GM21786 (cell line): ENCODE results near the gene NOVA2.

Source experiments
- ATAC-seq: cut with Tn5 transposase; IDR thresholded peaks from one replicate; pipeline ENCODE4 v1.9.1; 2021; ENCODE audit not compliant: unreplicated experiment

The NOVA2 gene

GRCh38 chr19:46002678-46003275, 29.1 kb upstream of the NOVA2 start:
- no peak for ATAC-seq

DNA sequence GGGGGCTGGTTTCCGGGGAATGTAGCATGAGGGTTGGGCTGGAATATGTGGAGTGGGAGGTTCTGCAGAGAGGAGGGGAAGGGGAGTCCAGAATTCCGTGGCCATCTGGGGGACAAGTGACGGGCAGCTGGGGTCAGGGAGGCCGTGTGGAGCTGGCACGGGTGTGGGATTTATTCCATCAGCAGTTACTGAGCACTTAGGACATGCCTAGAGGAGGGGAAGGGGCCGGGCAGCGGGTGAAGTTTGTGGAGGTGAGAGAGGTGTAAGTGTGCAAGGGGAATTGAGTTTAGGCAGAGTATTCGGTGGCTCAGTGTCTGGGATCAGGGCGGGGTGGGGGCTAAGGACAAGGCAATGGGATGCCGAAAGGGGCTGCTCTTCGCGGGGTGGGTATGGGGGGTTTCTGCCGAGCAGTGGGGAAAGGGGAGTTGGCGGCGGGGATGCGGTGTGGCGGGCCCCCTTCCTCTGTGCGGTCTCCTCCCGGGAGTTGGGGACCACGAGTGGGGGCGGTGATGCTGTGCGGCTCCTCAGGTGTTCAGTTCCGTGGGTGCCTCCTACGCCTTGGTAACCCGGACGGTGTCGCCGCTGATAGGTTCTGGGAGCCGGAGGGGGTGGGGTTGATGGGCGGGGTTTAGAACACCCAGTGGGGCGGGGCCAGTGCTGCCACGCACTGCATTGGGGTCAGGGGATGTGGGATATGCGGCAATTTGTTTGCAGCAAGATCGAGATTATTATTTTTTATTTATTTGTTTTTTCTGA, 27.0 kb upstream of the NOVA2 start:
- no peak for ATAC-seq

DNA sequence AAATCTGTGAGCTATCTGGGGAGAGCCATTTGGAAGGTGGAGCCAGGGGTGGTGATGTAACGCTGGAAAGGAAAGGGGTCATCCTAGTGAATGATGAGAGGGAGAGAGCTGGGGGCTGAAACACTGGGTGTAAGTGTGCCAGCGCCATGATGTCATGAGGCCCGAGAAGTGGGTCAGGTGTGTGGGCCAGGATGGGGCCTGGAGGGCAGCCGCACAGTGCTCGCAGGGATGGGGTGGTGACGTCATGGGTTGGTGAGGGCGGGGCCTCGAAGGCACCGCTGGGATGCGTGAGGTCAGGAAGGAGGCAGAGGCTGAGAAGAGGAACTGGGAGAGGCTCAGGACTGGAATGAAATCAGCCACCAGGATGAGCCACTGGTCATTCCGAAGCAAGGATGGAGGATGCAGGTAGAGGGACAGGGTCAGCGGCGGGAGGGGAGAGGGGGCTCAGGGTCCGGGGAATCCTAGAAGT, 26.0 kb upstream of the NOVA2 start:
- ATAC-seq, result no peak

DNA sequence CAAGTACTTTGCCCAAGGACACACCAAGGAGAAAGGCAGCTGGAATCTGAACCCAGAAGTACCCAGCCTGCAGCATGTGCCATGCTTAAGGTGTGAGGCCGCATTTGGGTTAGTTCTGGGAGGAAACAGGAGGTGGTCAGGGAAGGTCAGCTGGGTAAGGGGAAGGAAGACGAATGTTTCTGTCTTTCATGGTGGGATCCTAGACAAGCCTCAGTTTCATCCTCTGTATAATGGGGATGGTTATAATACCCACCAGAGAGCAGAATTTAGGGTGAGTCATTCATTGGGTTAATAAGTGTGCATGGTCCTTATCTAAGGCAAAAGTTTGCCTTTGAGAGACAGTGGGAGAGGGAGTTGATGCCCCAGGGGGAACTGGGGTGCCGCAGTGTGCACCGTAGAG, 25.2 kb upstream of the NOVA2 start:
- ATAC-seq, result no peak

DNA sequence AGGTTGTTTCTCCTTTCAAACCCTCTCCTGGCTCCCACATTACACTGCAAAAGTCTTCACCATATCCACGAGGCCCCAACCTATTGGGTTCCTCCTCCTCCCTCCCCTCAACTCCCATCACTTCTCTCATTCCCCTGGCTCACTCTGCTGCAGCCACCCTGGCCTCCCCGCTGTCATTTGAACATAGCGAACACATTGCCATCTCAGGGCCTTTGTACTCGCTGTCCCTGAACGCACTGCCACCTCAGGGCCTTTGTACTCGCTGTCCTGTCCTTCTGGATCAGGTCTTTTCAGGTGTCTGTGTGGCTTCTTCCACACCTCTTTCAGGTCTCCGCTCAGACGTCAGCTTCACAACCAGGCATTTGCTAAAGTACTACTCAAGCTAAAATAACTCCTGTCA, 23.3 kb upstream of the NOVA2 start:
- ATAC-seq, result no peak

GRCh38 chr19:45995715-45996385, 22.2 kb upstream of the NOVA2 start:
- ATAC-seq, result no peak

GRCh38 chr19:45994998-45995714, 21.5 kb upstream of the NOVA2 start, which contains the start of gene CCDC61:
CCDC61 (plus strand) TSS chr19:45995467; CDS start chr19:46003019, 7,552 bp downstream.
- peak; percentile 96 for ATAC-seq

GRCh38 chr19:45994456-45994997, 20.9 kb upstream of the NOVA2 start:
- ATAC-seq, result no peak

GRCh38 chr19:45990113-45990728, 16.6 kb upstream of the NOVA2 start:
- no peak for ATAC-seq

GRCh38 chr19:45985321-45985720, 11.7 kb upstream of the NOVA2 start:
- no peak for ATAC-seq

- no peak for ATAC-seq
These were observed 7.7 kb upstream of the NOVA2 start for GRCh38 chr19:45981350-45981749.

GRCh38 chr19:45978156-45978555, 4.5 kb upstream of the NOVA2 start:
- no peak for ATAC-seq

DNA sequence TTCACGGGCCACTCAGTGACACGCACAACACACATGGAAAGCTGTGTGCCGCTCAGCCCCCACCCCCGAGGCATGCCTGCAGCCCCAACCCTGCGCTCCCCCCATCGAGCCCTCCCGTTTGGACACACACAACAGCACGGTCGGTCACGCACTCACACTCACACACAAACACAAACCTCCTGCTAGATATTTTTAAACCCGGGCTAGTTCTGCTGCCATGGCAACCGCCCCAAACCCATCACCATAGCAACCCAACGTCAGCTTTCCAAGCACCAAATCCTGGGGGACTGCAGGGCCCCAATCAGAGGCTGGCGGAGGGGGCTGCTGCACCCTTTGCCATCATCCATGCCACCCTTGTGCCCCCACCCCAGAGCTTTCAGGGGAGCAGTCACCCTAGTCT, 2.5 kb upstream of the NOVA2 start:
- ATAC-seq, result no peak

DNA sequence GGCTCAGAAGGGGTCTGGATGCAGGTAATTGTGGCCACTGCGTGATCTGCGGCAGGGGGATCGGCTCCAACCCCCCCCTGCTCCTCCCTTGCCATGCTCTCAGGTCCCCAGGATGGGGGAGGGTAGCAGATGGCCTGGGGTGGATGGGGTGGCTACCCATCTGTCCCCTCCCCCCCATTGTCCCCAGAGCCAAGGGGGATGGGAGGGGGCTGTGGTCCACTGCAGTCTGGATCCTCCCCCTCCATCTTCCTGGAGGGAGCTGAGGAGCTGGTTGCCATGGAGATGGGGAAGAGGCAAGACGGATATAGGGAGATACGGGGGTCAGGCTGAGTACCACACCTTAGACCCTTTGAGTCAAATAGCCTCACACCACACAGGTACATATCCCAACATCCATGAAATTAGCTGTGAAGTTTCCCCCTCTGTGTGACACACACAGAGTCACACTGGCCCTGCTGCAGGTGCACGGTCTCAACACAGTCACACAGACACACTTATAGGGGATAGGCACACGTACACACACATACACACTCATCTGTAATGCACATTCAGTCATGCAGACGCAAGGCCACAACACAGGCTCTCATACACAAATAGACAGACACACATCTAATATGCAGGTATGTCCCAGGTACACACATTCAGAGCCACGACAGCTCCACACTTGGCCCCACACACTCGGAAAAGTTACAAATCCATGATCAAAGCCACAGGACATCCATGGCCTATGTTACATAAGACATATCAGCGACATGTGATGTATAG, 1.8 kb upstream of the NOVA2 start:
- no peak for ATAC-seq

- no peak for ATAC-seq
These were observed 621 bp downstream of the NOVA2 start for GRCh38 chr19:45972947-45973540.

DNA sequence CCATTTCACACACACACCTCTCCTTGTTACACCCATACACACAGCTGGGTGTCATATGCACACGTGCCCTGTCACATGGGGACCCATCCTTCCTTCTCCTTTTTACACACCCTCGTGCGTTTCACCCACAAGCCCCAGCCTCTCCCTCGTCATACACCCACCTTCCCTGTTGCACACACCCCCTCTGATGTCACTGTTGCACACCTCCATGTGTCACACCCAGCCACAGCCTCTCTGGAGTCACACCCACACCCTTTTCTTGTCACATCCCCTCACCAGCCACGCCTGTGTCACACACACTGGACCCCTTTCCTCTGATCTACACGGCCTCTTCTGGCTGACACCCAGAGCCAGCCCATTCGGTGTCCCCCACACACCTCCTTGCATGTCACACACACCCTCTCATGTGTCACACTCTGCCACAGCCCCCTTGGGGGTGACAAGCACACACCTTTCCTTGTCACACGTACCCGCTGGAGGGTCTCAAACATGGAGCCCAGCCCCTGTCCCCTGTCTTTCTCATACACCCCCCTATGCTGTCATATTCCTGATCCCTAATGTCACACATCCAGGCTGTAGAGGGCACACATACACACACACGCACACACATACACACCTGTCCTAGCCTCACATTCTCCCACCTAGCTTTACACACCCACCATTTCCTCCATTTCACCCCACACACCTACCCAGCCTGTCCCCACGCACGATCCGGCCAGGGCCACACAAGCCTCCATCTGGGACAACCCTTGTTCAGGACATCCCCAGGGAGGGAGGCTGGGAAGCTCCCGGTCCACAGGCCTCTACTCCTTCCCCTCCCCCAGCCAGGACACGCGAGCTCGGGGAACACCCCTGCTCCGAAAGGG, 1.4 kb downstream of the NOVA2 start:
- ATAC-seq, result no peak

DNA sequence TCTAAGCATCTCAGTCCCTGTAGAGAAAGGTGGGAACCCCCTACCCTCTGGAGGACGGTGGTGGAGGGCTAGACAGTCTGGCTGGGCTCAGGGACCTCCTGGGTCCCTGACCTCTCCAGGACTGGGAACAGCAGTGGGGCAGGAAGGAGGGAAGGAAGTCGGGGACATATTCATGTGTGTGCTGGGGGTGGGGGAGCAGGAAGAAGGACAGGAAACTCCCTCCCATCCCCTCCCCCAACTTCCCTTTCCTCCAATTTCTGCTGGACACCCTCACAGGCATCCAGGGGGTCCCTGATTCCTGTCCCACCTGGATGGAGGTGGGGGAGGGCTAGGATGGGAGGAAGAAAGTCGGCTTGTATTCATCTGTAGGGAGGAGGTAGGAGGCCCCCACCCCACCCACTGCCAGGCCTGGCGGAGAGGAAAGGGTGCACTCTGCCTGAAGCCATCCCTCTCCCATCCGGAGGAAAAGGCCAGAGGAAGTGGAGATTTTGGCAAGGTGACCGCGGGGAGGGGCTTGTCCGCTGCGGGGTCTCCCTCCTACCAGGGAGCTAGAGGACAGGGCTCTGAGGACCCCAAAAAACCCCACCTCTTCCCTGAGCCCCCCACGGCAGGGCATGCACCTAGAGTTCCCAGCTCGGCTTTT, 2.3 kb downstream of the NOVA2 start:
- ATAC-seq, result no peak

- no peak for ATAC-seq
These were observed 4.0 kb downstream of the NOVA2 start for GRCh38 chr19:45969676-45970075.
